Left cardiac atrium (tissue), 4 donors: ENCODE results near the gene PSMB5. TPM values are rescaled to one million over a fixed set of nuclear protein-coding genes. Genes with fewer than 3 reads are reported as not detected.
A peak's percentile ranks its signal among the peaks of the same experiment; 100 is the strongest.

ENCODE experiments used
- ATAC-seq, 2 donors: fragments of 200-7000 bp; cut with Tn5 transposase; one replicate each; pipeline ENCODE4 v1.9.1; 2020; ENCODE audit warnings: mild to moderate bottlenecking in 2 of 2, moderate library complexity in 2 of 2
- DNase-seq: peaks from one replicate; pipeline ENCODE4 v3.0.0-alpha.2; 2020
- intact Hi-C, 2 donors: fragments of 100-400 bp; cut with DNase I; formaldehyde crosslinking; loops; one replicate each; pipeline versions ENCODE4 v1.14.1 to v1.15.1; 2022 to 2023
- total RNA-seq, 2 donors: library from RNA; stranded (reverse); fragmentation: NEBNext Ultra II Directional; extraction: Animal tissue kit (Norgen Biotek cat#: 25700); gene quantifications; one replicate each; pipeline ENCODE4 v1.2.1, GENCODE V29; 2021
- donor health status: DM: no; HTN: yes; CAD: no.
- donor health status: DM: no; HTN: yes; CAD: no; lungs with severe emphysema.
- donor health status: DM: yes; HTN: yes; CAD: no.
- donor health status: Dilated cardiomyopathy.

PSMB5 gene
- total RNA-seq, 2 donors from 2014 or later: 98.1 to 114 TPM

DNA sequence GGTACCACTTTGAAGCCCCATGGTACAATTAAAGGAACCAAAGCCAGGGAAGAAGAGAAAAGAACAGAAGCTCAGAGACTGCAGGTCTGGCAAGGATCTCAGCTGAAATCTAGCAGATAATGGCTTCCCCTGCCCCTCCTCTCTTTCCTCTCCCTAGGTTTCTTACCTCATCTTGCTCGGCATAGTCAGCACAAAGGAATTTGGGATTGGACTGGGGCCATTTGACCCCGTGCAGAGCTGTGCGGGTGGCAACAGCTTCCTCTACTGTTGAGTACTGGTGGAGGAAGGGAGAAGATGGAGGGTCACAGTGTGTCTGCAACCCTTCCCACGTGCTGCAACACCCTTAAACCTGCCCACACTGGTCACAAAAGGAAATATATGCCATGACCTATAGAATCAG is 27.3 kb upstream of the PSMB5 start:
- ATAC-seq: peak; percentile 21 to 74
- intact Hi-C loops: no loop called here

DNA sequence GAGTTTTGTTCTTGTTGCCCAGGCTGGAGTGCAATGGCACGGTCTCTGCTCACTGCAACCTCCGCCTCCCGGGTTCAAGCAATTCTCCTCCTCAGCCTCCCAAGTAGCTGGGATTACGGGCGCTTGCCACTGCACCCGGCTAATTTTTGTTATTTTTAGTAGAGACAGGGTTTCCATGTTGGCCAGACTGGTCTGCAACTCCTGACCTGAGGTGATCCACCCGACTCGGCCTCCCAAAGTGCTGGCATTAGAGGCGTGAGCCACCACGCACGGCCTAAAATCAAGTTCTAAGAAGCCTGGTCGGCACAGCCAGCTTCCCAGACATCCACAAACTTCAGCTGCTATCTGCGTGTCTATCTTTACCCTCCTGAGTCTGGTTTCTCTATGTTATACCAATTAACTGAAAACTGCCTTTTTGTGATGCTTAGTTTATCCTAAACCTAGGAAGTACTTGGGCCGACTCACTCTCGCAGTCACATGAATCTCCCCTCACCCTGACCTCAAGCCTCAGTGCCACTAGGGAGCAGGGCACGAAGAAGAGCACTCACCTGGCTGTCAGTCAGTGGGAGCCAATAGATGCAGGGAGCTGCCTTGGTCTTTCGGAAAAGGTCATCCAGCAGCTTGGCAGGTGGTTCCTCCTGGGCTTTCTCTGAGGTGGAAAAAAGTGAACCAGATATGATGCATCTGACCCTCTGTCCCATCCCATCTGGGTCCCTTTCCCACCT is 26.0 kb upstream of the PSMB5 start:
- ATAC-seq (no peak), DNase-seq (no peak)
- intact Hi-C loops: no loop called here

More for the DNA sequence above, 27.3 kb upstream of the PSMB5 start:
- peak; percentile 68 for DNase-seq

DNA sequence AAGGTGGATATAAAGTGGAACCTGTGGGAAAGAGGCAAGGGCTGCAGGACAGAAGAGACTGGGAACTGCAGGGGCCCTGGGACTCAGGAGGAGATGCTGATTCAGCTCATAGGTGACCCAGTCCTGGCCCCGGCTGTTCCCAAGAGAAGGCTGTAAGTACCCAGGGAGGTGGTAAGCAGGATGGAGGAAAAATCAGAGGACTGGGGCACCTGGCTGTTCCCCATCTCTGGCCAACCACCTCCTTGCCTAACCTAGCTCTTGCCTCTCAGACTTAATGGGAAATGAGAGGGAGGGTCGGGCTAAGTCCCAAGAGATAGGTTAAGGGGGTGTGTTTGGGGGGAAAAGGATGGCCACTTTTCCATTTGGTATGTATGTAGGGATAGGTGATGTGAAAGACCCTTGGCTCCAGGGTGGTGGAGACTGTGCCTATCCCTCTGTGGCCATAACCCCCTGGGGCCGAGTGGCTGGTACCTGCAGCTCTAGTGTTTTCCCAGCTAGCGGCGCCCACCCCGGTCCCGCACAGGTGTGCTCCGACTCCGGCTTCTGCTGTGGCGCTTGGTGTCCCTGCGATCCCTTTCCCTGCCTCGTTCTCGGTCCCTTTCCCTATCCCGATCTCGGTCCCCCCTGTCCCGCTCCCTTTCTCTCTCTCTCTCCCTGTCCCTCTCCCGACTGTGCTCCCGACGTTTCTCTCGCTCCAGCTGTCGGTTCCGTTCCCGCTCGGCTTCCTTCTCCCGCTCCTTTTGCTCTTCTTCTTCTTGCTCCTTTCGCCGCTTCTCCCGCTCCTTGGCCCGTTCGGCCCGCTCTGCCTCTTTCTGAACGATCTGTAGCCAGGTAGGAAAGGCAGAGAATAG is 24.2 kb upstream of the PSMB5 start:
- intact Hi-C loops: loop anchor here in 1 of 2 donors (2.0 kb wide), 1 partner anchor 72 kb away; no protein-coding TSS in a partner anchor
- DNase-seq (no peak), ATAC-seq (no peak)

DNA sequence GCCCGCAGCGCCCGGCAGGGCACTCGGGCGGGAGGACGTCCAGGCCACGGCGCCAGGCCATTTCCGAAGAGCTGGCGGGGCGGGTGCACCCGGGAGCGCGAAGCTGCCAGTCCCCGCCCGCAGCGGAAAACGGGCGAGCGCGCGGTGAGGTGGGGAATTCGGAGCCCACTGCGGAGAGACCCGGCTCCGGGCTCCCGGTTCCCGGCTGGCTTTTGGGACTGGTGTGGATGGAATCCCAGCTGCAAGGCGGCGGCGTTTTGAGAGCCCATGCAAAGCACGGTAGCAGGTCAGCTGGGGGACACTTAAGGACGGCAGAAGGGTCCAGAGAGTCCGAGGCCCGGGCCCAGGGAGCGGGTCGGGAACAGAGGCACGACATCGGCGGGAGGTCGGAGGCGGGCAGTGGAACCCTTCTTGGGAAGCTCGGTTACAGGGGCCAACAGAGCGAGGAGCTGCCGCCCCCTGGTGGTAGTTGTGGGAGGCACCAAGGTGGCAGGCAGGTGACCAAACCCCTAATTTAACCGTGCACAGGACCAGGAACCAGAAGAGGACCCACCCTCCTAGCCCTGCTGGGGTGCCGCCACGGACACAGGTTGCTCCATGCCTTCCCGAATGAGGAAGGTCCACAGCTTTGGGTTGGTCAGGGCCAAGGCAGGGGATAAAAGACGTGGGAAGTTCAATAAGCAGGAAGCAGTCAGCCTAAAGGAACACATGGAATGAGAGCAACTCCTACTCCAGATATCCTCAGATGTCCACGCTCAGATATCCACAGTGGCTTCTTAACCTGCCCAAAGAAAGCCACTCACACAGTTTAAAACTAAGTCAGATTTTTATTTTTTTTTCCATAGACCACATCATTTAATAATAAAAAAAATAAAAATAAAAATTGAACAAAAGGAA is 23.3 kb upstream of the PSMB5 start:
- intact Hi-C loops: loop anchor here (2.0 kb wide), 1 partner anchor 71 kb away; no protein-coding TSS in a partner anchor
- ATAC-seq (peak; percentile 68 to 85), DNase-seq (peak; percentile 87)

DNA sequence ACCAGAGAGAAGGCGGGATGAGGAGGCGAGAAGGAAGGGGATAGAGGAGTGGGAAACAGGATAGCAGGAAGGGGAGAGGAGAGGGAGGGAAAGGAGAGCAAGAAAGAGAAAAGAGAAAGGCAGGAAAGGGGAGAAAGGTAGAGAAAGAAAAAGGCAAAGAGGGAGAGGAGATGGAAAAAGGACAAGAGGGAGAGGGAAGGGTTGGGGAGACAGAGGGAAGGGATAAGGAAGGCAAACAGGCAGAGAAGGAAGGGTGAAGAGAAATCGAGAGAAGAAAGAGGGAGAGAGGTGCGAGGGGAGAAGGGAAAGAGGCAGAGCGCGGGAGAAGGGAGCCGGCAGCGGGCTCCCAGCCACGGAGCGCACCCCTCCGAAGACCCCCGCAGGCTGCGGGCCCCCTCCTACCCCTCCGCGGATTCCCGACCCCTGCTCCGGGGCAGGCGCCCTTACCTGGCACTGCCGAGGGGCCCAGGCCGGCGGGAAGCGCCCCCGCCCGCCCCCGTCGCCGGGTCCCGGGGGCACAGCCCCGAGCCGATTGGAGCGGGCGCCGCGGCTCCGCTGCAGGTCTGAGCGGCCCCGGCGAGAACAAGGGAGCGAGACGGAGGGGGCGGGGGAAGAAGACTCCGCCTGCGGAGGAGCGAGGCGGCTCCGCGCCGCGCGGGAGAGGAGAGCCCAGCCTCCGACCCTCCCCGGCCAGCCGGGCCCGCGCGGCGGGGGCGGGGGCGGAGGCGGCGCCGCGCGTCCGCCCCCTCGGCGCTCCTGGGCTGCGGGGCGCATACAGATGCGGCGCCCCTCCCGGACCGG is 22.5 kb upstream of the PSMB5 start, which contains the start of gene CDH24:
TSS of gene CDH24 (minus strand) at position 565 of the 801 bp plus-strand sequence. CDS start 1,787 bp downstream, outside the sequence.
- DNase-seq: peak; percentile 80
- intact Hi-C loops: loop anchor here in 1 of 2 donors (2.0 kb wide), 1 partner anchor 70 kb away; no protein-coding TSS in a partner anchor
- peak; percentile 73 to 76 for ATAC-seq

DNA sequence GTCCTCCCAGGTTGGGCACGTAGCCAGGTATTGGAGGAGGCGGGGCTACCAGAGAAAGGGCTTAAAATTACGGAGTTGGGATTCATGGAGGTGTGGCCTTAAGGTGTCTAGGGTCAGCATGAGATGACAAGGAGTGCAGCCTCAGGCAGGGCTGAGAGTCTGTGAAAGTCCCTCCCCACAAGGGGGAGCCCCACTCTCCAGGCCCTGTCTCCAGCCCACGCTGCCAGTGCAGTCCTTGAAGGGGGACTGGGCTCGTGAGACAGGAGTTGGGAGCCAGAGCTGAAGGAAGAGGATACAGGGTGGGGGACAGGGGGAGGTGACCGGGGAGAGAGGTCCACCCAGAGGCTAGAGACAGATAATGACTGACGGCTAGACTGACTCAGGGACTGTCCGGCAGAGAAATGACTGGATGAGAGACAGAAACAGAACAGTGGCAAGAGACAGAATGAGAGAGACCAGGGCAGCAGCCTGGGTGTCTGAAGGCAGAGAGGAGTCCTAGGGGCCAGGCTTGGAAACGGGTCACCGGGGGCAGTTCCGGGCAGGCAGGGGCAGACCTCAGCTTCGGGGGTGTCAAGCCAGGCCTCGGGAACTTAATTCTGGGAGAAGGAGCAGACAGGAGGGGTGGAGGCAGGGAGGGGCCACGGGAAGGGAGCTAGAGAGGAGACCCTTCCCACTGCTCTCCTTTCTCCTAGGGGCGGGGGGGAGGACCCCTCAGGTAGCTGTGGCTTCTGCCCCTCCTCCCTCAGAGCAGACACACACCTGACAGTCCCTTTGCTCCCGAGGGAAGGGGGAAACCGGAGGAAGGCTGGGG is 21.6 kb upstream of the PSMB5 start:
- DNase-seq (peak; percentile 69), ATAC-seq (peak; percentile 23 to 50)
- intact Hi-C loops: loop anchor here in 1 of 2 donors (2.0 kb wide), 1 partner anchor 70 kb away; no protein-coding TSS in a partner anchor

DNA sequence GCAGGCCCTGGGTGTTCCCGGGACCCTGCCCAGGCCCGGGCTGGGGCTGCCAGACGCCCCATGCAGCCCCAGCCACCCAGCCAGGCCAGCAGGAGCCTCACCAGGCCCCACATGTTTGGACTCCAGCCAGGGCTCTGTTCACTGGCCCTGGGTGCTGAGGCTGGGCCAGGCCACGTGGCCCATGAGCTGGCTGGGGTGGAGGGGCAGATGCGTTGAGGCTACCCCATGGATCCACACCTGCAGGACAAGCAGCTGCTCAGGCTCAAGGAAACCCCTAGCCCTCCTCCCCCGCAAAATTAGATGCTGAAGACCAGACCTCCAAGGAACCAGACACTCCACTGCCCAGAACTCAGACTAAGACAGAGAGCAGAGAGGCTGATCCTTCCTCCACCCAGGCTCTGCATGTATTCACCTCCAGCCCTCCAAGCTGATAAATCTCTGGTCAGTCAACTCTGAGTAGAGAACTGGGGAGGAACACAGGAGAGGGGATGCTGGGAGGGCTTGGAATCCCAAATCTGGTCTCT is 21.0 kb upstream of the PSMB5 start:
- intact Hi-C loops: loop anchor here in 1 of 2 donors (2.0 kb wide), 1 partner anchor 69 kb away; no protein-coding TSS in a partner anchor
- ATAC-seq (no peak), DNase-seq (no peak)

DNA sequence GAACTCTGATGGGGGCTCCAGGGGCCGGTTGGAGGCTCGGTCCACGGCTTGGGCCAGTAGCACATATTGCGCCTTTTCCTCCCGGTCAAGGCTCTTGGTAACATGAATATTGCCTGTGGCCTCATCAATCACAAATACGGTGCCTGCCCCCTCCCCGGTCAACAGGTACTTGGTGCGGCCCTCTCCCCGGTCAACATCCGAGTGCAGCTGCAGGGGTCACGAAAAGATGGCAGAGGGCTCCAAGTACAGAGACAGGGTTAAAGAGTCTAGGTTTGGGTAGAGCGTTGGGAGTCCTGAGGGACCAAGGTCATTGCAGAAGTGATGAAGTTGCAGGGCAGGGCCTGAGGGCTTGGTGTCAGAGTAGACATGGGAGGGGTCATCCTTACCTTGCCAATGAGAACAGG is 20.4 kb upstream of the PSMB5 start:
- intact Hi-C loops: no loop called here
- no peak for ATAC-seq

DNA sequence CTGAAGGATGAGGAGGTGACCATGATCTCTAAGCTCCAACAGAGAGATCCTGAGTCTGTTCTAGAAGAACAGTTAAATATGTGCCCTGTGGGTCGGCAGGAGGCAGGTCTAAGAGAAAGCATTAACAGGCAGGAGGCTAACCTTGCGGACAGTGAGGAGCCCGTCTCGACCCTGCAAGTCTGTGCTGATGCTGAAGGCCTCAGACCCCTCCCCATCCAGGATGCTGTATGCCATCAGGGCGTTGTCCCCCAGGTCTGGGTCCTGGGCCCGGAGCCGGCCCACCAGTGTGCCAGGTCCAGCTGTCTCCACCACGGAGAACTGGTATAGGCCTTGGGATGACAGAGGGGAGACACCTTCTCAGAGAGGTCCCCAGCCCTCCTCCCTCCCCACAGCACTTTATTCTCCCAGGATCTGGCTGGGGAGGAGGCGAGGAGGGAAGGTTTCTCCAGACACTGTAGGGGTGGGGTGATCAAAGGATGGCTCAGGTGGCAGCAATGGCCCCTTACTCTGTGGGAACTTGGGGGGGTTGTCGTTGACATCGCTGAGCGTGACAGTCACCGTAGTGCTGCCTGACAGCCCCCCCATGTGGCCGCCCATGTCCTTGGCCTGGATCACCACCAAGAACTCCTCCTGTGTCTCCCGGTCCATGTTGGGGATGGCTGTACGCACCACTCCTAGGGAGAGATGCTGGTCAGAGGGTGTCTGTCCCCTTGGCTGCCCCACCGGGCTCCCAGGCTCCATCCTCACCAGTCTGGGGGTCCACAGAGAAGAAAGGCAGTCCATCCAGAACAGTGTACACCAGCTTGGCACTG is 19.5 kb upstream of the PSMB5 start:
- intact Hi-C loops: no loop called here
- ATAC-seq: no peak
- no peak for DNase-seq

More for the DNA sequence above, 20.4 kb upstream of the PSMB5 start:
- DNase-seq: no peak

DNA sequence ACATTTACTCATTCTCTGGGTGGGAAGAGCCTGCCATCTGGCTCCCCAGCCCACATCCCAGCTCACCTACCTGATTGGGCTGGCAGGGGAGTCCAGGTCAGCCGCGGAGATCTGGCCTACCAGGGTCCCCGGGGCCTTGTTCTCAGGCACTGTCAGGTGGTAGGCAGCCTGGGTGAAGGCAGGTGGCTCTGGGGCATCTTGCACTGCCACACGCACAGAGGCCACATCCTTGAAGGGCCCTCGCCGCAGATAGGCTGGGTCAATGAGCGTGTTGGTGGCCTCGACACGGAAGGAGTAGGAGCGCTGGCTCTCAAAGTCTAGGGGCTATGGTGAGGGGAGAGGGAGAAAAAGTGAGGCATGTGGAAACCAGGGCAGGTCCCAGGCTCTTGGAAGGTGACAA is 18.7 kb upstream of the PSMB5 start:
- ATAC-seq: no peak
- intact Hi-C loops: no loop called here
- DNase-seq: no peak

DNA sequence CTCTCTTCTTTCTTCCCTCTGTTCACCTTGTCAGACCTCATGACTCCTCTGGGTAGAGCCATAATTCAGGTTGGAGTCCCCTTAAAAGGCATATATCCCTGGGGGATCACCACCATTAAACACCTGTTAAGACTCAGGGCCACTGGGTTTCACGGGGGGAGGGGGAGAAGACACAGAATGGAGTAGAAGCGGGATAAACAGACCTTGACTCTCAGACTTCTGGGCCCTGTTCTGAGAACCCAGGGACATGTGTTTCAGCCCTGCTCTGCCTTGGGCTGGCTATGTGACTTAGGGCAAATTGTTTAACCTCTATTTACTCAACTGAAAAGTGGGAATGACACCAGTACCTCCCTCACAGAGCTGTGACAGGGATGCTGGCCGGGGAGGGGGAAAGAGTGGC is 18.0 kb upstream of the PSMB5 start:
- DNase-seq (no peak), ATAC-seq (no peak)
- intact Hi-C loops: no loop called here

DNA sequence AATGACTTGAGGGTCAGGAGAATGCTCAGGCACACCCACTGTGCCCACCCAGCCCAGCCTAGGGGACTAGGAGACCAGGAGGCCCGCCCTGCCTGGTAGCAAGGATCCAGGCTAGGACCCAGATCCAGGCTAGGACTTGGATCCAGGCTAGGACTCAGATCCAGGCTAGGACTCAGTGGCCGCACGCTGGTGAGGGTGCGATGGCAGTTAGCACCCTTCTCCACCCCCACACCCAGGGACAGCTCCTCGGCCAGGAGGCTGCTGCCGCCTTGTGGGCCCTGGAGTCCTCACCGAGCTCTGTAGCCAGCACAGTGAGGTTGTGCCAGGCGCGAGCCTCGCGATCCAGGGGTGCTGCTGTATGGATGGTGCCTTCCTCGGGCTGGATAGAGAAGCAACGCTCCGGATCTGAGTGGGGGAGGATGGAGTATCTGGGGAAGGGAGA is 17.5 kb upstream of the PSMB5 start:
- intact Hi-C loops: no loop called here

DNA sequence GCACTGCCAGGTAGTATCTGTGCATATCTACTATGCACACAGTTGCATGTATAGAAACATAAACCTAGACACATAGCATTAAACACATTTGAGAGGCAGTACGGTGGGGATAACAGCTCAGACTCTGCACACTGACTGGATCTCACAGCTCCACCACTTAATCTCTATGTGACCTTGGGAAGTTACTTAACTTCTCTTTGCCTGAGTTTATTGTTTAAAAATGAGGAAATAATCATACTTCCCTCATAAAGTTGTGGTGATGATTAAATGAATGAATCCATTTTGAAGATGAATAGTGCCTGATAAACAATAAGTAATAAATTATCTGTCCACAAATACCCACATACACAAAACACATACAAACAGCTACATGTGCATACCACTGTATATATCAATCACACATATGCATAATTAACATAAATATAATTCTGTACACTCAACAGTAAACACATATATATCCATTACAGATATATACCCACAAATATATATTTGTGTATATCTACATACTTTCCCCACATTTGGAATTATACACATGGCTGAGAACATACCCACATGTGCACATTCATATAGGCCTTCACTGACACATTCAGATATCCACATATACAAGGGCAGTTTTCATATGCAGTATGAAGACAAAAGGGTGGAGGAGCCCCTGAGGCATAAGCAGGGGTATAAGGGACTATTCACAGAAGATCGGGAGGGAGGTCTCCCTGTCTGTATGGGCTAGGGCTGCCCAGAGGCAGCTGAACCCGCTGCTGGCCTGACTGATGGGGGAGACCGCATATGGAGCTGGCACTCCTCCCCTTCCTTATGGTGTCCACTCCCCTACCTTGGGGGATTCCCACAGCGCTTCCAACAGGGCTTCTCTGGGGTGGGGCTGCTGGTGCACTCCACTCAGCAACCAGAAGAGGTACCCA is 16.7 kb upstream of the PSMB5 start:
- intact Hi-C loops: no loop called here
- no peak for DNase-seq
- ATAC-seq: no peak

More for the DNA sequence above, 17.5 kb upstream of the PSMB5 start:
- ATAC-seq: peak; percentile 4 to 38
- no peak for DNase-seq

DNA sequence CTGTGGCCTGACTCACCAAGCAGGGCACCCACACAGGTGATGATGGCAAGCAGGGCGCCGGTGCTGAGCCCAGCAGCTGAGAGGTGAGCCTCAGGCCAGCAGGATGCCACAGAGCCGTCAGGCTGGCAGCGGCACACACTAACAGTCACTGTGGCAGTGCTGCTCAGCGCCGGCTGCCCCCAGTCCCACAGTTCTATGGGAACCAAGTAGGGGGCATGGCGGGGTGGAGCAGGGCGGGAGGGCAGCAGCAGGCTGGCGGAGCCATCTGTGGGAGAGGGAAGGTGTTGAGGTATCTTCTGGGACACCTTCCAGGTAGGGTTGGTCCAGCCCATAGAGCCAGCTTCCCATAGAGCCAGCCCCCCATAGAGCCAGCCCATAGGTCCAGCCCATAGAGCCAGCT is 14.3 kb upstream of the PSMB5 start:
- DNase-seq (no peak), ATAC-seq (no peak)
- intact Hi-C loops: no loop called here
